Measurements from ENCODE around the gene PAM. TPM values are rescaled to one million over a fixed set of nuclear protein-coding genes. Genes with fewer than 3 reads are reported as not detected.

The PAM gene
- total RNA-seq, 2 experiments from 2014 or later: 15.1 to 16.1 TPM

- ATAC-seq (ENCODE audit: poor library complexity): no peak
- Mint-ChIP-seq H3K4me1 (ENCODE audit: low read depth) (no peaks in the 10 kb centered on the region), H3K27me3 (no peaks in the 10 kb centered on the region), H3K9me3 (no peaks in the 10 kb centered on the region), H3K4me3 (no peak overlapping the region), H3K36me3 (ENCODE audit: low read depth) (no peaks in the 10 kb centered on the region), H3K27ac (no peak overlapping the region)
- ChIA-PET CTCF (no interaction called here), POLR2A (no interaction called here)
- no peaks in the 10 kb centered on the region for H3K27me3 ChIP-seq (ENCODE audit: control insufficient read depth in 1 of 2, insufficient read depth in 2 of 2, low read length in 2 of 2)
- H3K4me1 ChIP-seq (ENCODE audit: insufficient read depth, low read length): no peaks in the 10 kb centered on the region
- no peak overlapping the region for H3K4me3 ChIP-seq (ENCODE audit: low read length)
- no peak for TF ChIP-seq CTCF (IDR thresholded peaks at IDR 0.05)
- DNase-seq: no peak
- H3K9me3 ChIP-seq (ENCODE audit: control insufficient read depth in 1 of 2, insufficient read depth in 1 of 2, low read length in 2 of 2): no peaks in the 10 kb centered on the region
- no peak overlapping the region for H3K27ac ChIP-seq (ENCODE audit: low read depth in 1 of 2, low read length in 2 of 2)
- intact Hi-C loops (cut with DNase I, micrococcal nuclease): no loop called here
- H3K36me3 ChIP-seq (ENCODE audit: insufficient read depth, low read length): no peaks in the 10 kb centered on the region
Observed at GRCh38 chr5:102737161-102737560, 17.9 kb upstream of the PAM start.

GRCh38 chr5:102737805-102738469 lies 17.2 kb upstream of the PAM start:
- Mint-ChIP-seq H3K9me3 (no peaks in the 10 kb centered on the region), H3K27me3 (no peaks in the 10 kb centered on the region), H3K4me3 (no peak overlapping the region), H3K27ac (no peak overlapping the region), H3K4me1 (ENCODE audit: low read depth) (no peaks in the 10 kb centered on the region), H3K36me3 (ENCODE audit: low read depth) (no peaks in the 10 kb centered on the region)
- no peak for TF ChIP-seq CTCF (IDR thresholded peaks at IDR 0.05)
- Histone ChIP-seq H3K4me3 (ENCODE audit: low read length) (no peak overlapping the region), H3K9me3 (ENCODE audit: control insufficient read depth in 1 of 2, insufficient read depth in 1 of 2, low read length in 2 of 2) (no peaks in the 10 kb centered on the region), H3K36me3 (ENCODE audit: insufficient read depth, low read length) (no peaks in the 10 kb centered on the region), H3K27me3 (ENCODE audit: control insufficient read depth in 1 of 2, insufficient read depth in 2 of 2, low read length in 2 of 2) (no peaks in the 10 kb centered on the region), H3K27ac (ENCODE audit: low read depth in 1 of 2, low read length in 2 of 2) (no peak overlapping the region), H3K4me1 (ENCODE audit: insufficient read depth, low read length) (no peaks in the 10 kb centered on the region)
- intact Hi-C loops (cut with DNase I, micrococcal nuclease): no loop called here
- DNase-seq (no peak), ATAC-seq (ENCODE audit: poor library complexity) (no peak)
- CTCF ChIA-PET: no interaction called here
- POLR2A ChIA-PET: no interaction called here

- no peaks in the 10 kb centered on the region for H3K4me1 Mint-ChIP-seq (ENCODE audit: low read depth)
- no peaks in the 10 kb centered on the region for H3K27me3 Mint-ChIP-seq
- CTCF ChIA-PET: interaction anchor here (1.2 kb wide), 1 partner anchor 14 kb away, joined by 3 read pairs; the partner anchor contains the start of gene PAM
- H3K4me3 Mint-ChIP-seq: no peak overlapping the region
- Histone ChIP-seq H3K4me1 (ENCODE audit: insufficient read depth, low read length) (no peaks in the 10 kb centered on the region), H3K27ac (ENCODE audit: low read depth in 1 of 2, low read length in 2 of 2) (no peak overlapping the region), H3K27me3 (ENCODE audit: control insufficient read depth in 1 of 2, insufficient read depth in 2 of 2, low read length in 2 of 2) (no peaks in the 10 kb centered on the region), H3K36me3 (ENCODE audit: insufficient read depth, low read length) (no peaks in the 10 kb centered on the region), H3K4me3 (ENCODE audit: low read length) (no peak overlapping the region), H3K9me3 (ENCODE audit: control insufficient read depth in 1 of 2, insufficient read depth in 1 of 2, low read length in 2 of 2) (no peaks in the 10 kb centered on the region)
- ATAC-seq (ENCODE audit: poor library complexity) (no peak), DNase-seq (no peak)
- no peak for TF ChIP-seq CTCF (IDR thresholded peaks at IDR 0.05)
- POLR2A ChIA-PET: no interaction called here
- H3K27ac Mint-ChIP-seq: no peak overlapping the region
- no peaks in the 10 kb centered on the region for H3K36me3 Mint-ChIP-seq (ENCODE audit: low read depth)
- no peaks in the 10 kb centered on the region for H3K9me3 Mint-ChIP-seq
- intact Hi-C loops (cut with DNase I, micrococcal nuclease): no loop called here
Observed at GRCh38 chr5:102740515-102740914, 14.6 kb upstream of the PAM start.

Measured in CD4-positive, alpha-beta T cell (primary cell).